Embryonic facial prominence (tissue), 1 donor: ENCODE measurements around the gene TP53BP2.

Source experiments
- DNase-seq: peaks from one replicate; pipeline ENCODE4 v3.0.0-alpha.2; 2016; ENCODE audit errors: extremely low spot score

TP53BP2 gene

DNA sequence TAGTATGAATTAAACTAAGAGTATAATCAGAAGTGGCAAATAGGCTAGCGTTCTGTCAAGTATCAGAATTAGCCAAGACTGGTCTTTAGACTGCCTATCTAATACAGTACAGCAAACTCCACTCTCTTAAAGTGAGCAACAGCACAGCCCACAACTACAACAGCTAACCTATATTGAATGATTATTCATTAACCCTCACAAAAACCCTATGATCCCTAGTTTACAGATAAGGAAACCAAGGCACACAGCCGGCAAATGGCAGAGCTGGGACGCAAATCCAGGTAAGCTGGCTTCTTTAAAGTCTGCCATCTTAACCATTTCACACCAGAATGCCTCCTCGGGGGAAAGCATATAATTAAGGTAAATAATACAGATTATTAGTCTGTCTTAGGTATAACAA is 52.0 kb downstream of the TP53BP2 start:
- DNase-seq = no peak

DNA sequence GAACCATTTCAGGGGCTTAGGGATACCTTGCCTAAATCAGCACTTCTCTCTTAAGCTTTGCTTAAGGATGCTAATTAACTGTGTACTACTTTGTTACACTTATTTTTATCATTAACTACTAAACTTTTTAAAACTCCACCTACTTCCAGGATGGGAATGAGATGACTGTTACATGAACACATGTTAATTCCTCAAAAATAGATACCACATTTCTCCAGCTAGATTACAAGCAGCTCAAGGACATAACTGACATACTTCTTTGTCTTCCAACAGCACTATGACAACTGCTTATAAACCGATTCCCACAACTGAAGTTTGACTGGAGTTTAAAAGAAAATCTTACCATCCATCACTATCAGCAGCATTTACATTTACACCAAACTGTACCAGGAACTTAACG is 53.7 kb downstream of the TP53BP2 start:
- DNase-seq = no peak

DNA sequence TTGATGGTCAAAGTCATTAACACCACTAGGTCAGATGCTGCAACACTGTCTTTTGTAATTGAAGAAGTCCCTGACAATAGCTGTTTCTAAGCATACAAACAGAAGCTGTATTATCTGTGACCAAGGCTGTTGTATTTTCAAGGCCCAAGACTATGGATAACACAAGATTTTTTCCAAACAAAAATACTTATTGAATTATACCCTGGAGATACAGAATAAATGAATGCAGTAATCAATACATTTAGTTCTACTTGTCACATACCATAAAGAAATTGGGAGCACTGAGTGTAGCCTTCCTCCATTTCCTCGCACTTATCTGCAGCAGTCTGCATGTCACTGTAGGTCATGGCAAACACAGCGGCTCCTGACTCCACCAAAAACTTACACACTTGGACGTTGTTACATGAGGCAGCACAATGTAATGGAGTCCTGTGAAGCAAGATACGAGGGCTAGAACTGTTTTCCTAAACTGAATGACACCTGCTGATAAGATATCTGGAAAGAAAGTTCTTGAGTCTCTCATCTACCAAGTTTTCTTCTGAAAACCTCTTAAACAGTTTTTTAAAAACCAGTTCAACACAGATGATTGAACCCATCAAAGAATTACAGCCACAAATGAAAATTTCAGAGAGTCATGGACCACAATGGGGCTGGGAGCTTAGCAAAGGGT is 56.9 kb downstream of the TP53BP2 start:
- DNase-seq = no peak

DNA sequence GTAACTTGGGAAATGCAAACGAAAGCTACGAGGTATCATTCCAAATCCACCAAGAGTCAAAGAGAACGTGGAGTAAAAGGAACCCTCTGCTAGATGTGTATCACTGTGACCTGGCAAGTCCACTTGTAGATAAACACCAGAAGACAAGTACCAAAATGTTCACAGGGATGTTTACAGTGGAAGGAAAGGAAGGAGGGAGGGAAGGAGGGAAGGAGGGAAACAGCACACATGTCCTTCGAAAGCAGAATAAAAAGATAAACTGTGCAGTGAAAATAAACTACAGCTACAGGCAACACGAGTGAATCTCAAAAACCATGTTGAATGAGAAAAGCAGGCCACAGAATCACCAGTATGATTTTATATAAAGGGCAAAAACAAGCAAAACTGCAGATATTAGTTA is 59.9 kb downstream of the TP53BP2 start:
- DNase-seq = no peak

DNA sequence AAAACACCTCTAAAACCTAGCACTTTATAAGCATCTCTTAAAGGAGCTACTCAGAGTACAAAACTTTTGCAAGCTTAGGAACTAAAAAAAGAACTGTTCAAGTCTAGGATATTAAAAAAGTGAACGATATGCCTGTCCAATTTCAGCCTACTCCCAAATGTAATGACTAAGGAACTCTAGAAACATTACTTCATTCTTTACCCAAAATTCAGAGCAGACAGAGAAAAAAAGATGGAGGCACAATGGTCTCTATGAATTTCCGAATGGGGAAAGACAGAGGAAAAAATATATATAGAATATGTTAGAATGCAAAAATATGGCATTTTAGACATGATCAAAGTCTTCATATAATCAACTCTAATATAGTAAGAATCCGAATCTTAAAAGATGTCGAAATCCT is 61.2 kb downstream of the TP53BP2 start:
- no peak for DNase-seq

DNA sequence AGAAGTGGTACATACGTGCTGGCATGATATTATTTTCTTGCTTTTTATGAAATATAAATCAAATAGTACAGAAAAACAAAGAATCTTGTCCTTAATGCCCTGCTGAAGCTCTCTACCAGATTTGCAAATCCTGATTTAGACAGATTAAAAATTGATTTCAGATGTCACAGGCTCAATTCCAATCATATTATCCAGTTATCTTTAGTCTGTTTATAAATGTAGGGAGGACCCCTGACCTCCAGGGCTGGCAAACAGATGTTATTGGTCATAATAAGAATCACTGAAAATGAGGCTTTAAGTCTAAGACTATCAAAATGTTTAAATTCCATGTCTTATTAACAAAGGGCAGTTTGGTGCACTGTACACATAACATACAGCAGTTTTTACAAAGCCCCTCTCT is 62.1 kb downstream of the TP53BP2 start:
- DNase-seq = no peak

DNA sequence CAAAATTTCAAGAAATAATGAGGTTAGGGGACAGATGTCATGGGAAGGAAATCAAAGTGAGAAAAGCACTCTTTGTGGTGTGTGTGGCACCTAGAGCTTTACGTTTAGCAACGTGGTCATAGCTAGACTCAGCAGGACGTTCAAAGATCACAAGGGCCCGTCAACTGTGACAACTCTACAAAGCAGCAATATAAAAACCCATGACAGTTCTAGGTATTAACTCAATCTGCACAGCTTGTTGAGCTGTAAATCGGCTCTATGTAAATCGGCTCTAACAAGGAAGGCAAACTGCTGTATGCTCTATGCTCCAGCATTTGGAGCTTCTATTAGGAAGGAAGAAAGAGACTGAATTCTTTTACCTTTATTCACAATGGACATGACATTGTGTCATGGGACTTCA is 64.8 kb downstream of the TP53BP2 start:
- DNase-seq = no peak

DNA sequence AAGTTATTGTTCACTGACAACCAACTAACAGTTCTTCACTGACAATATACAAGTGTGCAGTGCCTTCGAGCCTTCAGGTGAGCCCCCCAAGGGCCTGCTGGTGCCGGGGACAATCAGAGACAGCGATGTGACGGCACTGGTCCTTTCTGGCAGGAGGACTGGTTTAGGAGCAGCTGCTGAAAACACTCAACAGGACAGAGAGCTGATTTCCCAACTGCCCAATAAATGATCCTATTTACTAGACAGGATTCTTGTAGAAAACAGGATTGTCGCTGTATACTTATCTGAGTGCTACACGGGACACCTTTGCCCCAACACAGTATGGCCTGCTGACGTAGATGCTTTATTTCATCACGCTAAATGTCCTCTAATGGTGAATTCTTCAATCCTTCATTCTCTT is 65.4 kb downstream of the TP53BP2 start:
- no peak for DNase-seq

DNA sequence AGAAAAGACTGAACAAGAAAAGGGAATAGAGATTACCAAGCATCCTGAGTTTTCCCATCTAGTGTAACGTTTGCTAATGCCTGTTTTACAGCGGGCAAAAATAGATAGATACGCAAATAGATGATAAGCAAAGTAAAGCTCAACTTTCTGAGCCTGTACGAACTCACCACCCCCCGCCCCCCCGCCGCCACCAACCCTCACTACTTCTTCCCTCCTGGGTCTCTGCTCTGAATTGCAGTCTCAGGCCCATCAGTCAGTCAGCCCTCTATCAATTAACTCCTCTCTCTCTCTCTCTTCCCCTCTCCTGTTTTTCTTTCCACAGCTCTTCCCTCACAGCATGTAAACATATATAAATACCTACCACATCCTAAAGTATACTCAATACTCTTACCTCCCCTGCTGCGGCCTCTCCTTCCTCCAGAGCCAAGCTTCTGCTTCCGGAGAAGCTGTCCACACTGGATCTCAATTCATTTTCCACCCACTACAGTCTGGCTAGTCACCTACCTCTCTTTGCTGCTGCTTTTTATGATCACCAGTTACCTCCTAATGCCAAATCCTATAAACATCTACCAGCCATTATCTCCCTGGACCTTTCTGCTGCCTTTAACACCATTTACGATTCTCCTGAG is 68.8 kb downstream of the TP53BP2 start:
- no peak for DNase-seq

DNA sequence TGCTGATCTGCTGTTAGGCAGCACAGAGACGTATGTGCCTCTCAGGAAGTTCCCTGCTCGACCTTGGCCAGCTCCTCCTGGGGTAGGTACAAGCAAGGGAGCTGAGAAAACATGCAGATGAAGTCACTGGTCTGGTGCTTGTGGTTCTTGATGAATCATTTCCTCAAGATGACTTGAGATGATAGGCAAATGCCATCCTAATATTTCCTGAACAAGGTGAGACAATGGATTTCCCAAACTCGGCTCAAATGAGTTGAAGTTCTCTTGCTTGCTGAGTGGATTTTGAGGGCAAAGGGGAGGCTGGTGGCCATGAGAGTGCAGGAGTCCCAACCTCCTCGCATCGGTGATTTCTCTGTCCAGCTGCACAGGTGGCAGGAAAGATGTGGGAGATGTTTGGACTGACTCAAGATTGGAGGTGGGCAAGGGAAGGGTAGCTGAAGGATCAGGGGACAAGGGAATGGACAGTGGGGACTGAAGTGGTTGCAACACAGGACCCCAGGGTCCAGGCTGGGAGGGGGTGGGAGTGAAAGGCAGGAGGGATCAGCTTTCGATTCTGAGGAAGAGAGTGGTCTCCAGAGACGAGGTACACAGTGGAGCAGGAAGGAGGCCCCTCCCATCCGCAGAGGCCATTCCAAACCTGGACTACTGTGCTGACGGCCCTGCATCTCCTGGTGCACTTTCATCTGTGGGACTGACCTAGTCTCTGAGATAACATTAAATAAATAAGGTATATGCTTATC is 69.5 kb downstream of the TP53BP2 start:
- no peak for DNase-seq

DNA sequence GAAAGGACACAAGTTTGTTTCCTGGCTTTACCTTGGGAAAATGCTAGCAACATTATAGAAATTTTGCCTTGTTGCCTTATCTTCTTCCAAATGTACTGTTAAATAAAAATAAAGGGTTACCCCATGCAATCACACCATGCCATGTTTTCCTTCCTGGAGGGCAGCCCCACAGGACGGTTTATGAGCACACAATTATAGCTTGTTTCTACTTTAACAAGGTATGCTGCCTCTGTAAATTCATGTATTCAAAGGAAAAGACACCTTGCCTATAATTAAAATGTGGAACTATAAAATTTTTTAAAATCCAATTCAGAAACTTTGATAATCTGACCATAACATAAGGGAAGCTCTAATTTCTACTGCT is 70.1 kb downstream of the TP53BP2 start:
- no peak for DNase-seq

DNA sequence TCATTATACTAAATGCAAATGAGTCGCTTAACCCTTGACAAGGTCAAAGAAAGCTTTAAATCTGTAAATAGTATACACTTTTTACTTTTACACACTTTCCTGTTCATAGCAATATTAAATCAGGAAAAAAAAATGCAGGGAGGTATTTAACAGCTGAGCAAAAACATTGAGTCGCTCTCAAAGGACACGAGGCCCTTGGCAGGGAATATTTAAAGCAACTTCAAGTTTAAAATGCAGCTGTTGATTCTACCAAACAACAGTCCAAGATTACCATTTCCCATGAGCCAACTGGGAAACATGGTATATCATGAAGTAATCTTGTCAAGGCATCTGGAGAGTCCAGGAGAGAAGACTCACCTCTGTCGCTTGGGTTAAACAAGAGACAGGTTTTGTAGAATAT is 70.7 kb downstream of the TP53BP2 start:
- no peak for DNase-seq

DNA sequence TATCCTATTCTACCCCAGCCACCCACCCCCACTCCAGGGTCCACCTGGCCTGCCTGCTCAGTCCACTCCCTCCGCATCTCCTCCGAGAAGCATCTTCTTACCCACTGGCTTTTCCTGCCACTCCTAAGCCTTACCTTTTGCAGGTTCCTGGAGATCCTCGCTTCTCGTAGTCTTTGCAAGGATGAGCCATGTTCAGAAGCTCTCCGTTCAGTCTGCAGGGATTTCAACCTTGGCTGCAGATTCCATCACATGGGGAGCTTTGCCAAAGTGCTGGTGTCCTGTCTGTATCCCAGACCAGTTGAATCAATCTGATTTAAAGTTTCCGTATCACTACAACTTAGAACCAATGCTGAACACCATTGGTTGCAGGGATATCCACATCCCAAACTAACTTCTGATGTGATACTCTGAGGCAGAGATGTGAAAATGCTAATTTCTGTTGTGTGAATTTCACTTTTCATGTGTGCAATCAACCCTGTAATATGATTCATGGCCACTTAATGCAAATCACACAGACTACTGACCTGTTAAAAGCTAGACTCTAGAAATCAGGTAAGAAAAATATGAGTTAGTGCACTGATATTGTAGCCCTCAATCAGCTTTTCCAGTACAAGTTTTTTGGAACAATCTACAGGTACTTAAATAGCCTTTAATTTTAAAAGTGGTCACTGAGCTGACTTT is 71.5 kb downstream of the TP53BP2 start:
- DNase-seq = no peak

DNA sequence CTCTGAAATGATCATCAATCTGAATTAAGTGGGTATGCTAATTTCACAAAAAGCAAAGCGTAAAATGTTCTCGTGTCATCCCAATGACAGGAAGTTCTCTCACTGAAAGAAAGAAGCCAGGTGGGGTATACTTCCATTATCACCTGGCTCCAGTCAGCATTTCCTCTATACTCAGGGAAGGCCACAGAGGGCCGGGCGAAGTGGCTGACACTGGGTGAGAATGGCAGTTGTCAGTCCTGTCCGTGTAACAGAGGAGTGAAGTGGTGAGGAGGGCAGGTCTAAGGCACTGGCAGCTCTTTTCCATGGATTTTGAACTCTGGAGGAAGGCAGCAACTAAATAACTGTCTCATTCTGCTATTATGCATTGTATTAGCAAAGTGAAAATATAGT is 73.0 kb downstream of the TP53BP2 start:
- DNase-seq = no peak

DNA sequence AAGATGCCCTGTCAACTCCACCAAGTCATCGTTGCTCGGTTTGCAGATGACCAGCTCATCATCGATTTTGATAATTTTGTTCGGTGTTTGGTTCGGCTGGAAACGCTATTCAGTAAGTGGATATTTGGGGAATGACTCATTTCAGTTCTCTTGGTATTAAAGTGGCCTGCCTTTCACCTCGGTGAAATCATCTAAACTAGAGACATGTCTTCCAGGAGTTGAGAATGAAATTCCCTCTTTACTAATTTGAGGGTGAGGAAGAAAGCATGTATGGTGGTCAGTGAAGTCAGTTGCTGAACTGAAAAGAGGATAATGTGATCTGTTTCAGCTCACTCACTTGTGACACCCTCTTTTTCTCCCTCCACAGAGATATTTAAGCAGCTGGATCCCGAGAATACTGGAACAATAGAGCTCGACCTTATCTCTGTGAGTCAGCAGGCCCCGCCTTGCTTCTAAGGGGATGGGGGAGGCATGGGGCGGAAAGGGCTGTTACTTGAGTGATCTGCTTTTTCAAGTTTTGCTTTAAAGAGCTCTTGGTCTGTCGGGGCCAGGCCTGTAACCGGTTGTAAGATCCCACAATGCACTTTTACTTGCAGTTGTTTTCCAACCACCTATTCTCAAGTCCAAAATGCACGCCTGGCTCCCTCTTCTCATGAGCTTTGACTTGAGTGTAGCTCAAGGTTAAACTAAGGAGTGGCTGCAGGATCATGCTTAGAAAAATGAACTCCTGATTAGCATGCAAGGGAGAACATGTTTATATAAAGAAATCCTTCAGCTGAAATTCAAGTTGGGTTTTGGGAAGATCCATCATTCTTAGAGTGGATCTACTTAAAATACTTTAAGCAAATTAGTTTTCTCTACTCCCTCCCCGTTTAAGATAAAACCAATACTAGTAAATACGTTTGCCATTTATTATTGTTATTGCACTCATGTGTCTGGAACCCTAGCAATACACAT is 73.7 kb downstream of the TP53BP2 start:
- DNase-seq = no peak

DNA sequence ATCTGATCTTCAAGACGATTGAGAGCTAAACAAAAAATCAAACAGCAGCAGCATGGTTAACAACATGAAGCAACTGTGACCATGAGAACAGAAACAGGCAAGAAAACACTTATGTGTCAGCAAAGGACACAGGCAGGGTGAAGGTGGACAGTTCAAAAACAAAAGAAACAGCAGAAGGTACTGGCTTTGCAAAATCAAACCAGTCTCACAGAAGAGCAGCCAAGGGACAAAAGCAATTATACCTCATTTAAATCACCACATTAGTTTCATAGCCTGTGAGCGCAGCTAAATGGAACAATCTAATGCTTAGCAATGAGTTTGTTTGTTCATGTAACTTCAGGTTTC is 74.3 kb downstream of the TP53BP2 start:
- DNase-seq = no peak

DNA sequence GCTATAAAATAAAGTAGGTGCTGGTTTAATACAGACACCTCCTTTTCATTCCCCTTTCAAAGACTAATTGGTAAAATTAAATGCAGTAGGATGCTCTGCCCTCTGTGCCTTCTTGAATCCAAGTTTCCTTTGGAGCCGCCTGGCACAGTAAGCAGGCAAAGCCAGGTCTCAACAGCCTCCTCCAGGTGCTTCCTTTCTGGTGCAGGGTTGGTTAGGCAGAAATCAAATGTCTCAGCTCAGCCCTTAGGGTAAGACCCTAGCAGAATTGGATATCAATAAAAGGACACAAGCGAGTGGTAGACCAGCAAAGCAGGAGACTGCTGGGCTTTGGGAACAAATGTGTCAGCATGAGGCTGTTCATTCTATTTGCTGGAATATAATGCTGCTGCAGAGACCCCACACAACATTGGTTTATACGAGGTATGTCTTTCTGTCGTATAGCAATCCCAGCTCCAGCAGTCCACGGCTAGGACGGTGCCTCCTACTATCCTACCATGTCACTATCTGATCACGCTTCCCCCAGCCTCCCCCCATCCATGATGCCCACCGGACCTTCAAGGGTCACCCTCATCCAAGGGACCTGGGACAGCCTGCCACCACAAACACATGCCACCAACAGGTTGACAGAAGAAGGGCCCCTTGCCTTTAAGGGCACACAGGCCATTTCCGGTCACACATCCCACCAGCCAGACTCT is 75.0 kb downstream of the TP53BP2 start:
- no peak for DNase-seq

DNA sequence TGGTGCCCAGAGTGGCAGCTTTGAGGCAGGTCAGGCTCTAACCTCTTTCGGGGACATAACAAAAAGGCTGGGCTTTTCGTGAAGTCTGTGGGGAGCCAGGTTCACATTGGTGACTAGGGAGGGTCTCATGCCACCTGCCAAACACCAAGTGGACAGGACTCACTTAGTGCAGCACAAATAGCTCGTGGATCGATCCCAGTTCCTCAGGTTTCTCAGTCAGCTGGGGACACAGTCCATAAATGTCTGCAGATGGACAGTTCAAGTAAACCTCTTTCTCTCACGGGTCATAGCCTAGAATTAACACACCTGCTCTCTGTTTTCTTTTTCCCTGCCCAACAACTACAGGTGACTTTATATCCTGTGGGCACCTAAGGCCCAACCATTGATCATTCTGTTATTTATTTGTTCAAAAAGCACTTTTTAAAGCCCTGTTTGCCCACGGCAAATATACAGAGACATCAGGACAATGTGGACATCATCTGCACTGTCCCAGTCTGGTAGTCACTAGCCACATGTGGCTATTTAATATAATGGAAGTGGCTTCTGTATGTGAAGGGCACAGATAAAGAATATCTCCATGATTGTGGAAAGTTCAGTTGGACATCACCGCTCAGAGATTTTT is 79.9 kb downstream of the TP53BP2 start:
- no peak for DNase-seq

DNA sequence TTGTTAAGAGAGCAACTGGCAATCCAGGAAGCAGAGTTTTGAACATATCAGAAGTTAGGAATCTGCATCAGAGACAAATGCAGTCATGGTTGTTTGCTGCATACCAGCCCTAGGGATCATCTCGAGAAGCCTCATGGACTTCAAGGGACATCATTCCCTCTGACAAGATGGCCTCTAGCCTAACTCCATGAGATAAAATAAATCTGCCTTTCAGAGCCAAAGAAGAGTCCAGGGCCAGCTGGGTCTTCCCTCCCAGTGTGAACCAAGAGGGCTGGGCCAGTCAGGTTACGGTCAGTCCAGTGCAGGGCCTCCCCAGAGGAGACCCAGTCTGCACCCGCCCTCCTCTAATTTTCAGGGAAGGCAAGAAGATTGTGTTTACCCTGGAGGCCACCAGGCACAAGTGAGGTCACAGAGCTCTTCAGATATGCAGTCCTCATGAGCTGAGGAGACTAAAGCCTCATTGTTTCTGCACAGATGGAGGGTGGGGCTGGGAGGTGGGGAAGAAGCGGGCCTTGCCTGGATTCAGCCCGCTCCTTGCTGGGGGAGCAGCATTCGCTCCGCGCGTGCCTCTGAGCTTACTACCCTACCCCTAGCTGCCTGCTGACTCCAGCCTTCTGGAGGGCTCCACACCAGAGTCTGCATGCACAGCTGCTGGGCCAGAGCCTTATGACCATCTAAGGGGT is 80.6 kb downstream of the TP53BP2 start:
- DNase-seq = no peak

DNA sequence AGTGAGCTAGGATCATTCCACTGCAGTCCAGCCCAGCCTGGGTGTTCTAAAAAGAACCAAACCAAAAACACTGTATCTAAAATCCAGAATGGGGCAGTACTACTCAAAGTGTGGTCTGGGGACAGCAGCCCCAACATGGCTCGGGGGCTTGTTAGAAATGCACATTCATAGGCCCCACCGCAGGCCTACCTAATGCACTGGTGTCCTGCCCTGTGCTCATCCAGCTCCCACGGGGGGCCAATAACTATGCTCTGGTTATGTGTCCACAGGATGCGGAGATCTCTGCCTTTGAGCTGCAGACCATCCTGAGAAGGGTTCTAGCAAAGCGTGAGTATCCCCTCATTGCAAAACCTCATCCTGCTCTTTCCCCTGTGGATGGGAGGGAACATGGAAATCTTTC is 81.9 kb downstream of the TP53BP2 start:
- no peak for DNase-seq
